Vagina (tissue), 2 donors: Measurements from ENCODE around the gene ZGPAT.

Experiments
- POLR2A ChIP-seq, 2 donors: fragments of 450-650 bp; IDR thresholded peaks; one replicate each; pipeline ENCODE4 v1.6.1; 2017; ENCODE audit warnings: antibody characterized with exemption in 2 of 2, mild to moderate bottlenecking in 2 of 2, moderate library complexity in 2 of 2
- POLR2AphosphoS5 ChIP-seq, 2 donors: sonication (generic); formaldehyde crosslinking; IDR thresholded peaks; one replicate each; pipeline ENCODE4 v1.9.0; 2017; ENCODE audit warnings: antibody characterized with exemption in 2 of 2, mild to moderate bottlenecking in 2 of 2, low read depth in 1 of 2; ENCODE audit not compliant: insufficient read depth in 1 of 2
- TF ChIP-seq, protein P1 (sequence below), 3 experiments: fragments of 450-650 bp in 2 of 3; fragments of 200-600 bp in 1 of 3; sonication (generic) in 1 of 3; IDR thresholded peaks; one replicate each; pipeline ENCODE4 v1.5.1; 2017 to 2019; ENCODE audit warnings: antibody characterized with exemption in 3 of 3, mild to moderate bottlenecking in 2 of 3, moderate library complexity in 2 of 3

DNA sequence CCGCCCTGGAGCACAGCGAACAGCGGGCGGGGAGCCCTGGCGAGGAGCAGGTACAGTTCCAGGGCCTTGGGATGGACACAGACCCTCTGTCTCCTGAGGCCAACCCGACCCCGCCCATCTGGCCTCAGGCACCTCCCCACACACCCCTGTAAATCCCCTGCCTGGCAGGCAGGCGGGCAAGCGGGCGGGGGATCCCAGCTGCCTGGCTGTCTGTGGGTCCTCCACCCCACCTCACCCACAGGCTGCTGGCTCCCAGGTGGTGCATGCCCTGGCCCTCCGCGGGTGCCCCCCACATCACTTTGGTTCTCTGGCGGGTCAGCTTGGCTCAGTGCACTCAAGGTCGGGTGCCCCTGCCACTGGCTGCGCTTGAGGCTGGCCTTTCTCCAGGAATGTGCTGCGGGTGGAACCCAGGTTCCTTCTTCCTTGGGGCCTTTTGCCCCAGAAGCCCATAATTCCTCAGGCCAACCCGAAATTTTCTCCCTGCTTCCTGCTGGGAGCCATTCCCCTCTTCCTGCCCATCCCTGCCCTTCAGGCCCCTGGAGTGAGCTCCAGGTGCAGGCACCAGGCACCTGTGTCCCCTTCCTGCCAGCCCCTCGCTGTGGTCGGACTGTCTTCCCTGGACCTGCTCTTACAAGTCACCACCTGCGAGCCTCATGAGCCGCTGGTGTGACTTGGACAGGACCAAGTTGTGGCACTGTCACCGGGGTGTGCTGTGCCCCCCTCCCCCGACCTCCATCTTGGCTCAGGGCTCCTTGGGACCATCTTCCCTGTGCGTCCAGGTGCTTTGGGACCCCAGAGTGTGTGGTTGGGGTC, 16.7 kb upstream of the ZGPAT start:
- TF ChIP-seq, protein P1, sequence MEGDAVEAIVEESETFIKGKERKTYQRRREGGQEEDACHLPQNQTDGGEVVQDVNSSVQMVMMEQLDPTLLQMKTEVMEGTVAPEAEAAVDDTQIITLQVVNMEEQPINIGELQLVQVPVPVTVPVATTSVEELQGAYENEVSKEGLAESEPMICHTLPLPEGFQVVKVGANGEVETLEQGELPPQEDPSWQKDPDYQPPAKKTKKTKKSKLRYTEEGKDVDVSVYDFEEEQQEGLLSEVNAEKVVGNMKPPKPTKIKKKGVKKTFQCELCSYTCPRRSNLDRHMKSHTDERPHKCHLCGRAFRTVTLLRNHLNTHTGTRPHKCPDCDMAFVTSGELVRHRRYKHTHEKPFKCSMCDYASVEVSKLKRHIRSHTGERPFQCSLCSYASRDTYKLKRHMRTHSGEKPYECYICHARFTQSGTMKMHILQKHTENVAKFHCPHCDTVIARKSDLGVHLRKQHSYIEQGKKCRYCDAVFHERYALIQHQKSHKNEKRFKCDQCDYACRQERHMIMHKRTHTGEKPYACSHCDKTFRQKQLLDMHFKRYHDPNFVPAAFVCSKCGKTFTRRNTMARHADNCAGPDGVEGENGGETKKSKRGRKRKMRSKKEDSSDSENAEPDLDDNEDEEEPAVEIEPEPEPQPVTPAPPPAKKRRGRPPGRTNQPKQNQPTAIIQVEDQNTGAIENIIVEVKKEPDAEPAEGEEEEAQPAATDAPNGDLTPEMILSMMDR (IDR thresholded peaks at IDR 0.05) = no peak
- no peak for TF ChIP-seq POLR2A (IDR thresholded peaks at IDR 0.05)
- TF ChIP-seq POLR2AphosphoS5 (IDR thresholded peaks at IDR 0.05; ENCODE audit: insufficient read depth in 1 of 2, low read depth in 1 of 2) = no peak
